ENCODE data around the gene ITGB2.

ITGB2 gene

GRCh38 chr21:44921928-44922327 lies 1.2 kb upstream of the ITGB2 start:
- H3K4me3 ChIP-seq (ENCODE audit: low read depth, low read length), result no peak overlapping the region

GRCh38 chr21:44919913-44920693 lies 596 bp downstream of the ITGB2 start:
- peak overlapping the region; percentile 81 for H3K4me3 ChIP-seq (ENCODE audit: low read depth, low read length)
- TF ChIP-seq CTCF (IDR thresholded peaks at IDR 0.05; ENCODE audit: borderline replicate concordance, insufficient read depth, low read depth, low read length), result no peak

More at GRCh38 chr21:44921928-44922327, 1.2 kb upstream of the ITGB2 start:
- no peak for TF ChIP-seq CTCF (IDR thresholded peaks at IDR 0.05; ENCODE audit: borderline replicate concordance, insufficient read depth, low read depth, low read length)

- peak overlapping the region; percentile 81 for H3K4me3 ChIP-seq (ENCODE audit: low read depth, low read length)
- no peak for TF ChIP-seq CTCF (IDR thresholded peaks at IDR 0.05; ENCODE audit: borderline replicate concordance, insufficient read depth, low read depth, low read length)
Measured at GRCh38 chr21:44919111-44919912, 1.4 kb downstream of the ITGB2 start.

GRCh38 chr21:44918581-44919033 lies 2.1 kb downstream of the ITGB2 start:
- peak overlapping the region; percentile 10 for H3K4me3 ChIP-seq (ENCODE audit: low read depth, low read length)

GRCh38 chr21:44918107-44918470 lies 2.6 kb downstream of the ITGB2 start:
- peak overlapping the region; percentile 16 for H3K4me3 ChIP-seq (ENCODE audit: low read depth, low read length)
- no peak for TF ChIP-seq CTCF (IDR thresholded peaks at IDR 0.05; ENCODE audit: borderline replicate concordance, insufficient read depth, low read depth, low read length)

More at GRCh38 chr21:44918581-44919033, 2.1 kb downstream of the ITGB2 start:
- TF ChIP-seq CTCF (IDR thresholded peaks at IDR 0.05; ENCODE audit: borderline replicate concordance, insufficient read depth, low read depth, low read length), result no peak

- TF ChIP-seq CTCF (IDR thresholded peaks at IDR 0.05; ENCODE audit: borderline replicate concordance, insufficient read depth, low read depth, low read length), result no peak
- peak overlapping the region; percentile 16 for H3K4me3 ChIP-seq (ENCODE audit: low read depth, low read length)
Measured at GRCh38 chr21:44917446-44918106, 3.1 kb downstream of the ITGB2 start.
